ENCODE measurements around the gene SRR.
"Not testable (repeated sequence)": the region's sequence is repeated elsewhere in the genome, so short reads cannot be mapped to it uniquely, and the experiment has no call there.

Gene SRR

DNA sequence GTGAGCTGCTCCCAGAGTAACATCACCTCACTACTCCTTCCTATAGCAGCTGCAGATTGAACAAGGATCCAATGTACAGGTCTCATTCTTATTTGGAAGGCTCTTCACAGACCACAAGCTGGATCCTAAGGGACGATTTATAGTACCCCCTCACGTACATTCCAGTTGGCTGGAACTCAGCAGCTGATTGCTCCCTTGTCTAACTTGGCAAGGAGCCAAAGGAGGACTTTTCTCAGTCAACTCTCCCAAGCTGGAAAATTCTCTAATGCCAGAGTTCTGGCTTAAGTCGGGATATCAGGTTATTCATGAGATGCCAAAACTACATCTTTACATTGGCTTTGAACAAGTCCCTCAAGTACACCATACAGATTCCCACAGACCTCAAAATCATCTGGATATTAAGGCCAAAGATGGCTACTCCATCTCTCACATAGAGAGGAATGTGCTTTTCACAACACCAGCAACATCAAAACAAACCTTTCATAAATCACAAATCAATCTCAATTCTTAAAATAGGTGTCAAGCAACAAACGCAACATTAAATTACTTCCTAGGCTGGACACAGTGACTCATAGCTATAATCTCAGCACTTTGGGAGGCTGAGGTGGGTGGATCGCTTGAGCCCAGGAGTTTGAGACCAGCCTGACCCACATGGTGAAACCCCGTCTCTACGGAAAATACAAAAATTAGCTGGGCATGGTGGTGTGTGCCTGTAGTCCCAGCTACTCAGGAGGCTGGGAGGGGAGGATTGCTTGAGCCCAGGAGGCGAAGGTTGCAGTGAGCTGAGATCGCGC lies 39.5 kb upstream of the SRR start:
- ChIA-PET CTCF (interaction anchor here (0.7 to 7.6 kb wide), 15 partner anchors 11 to 208 kb away, joined by 3 to 70 read pairs (median 3); partner anchors contain the start of gene HIC1), POLR2A (interaction anchor here (0.7 to 1.5 kb wide), 4 partner anchors 10 to 529 kb away, joined by 3 to 8 read pairs (median 4); no protein-coding TSS in a partner anchor)
- no peak for DNase-seq (ENCODE audit: extremely low spot score)
- TF ChIP-seq CTCF (IDR thresholded peaks at IDR 0.05; ENCODE audit: control extremely low read depth, extremely low read depth, low read depth, missing control alignments) = no peak

- DNase-seq (ENCODE audit: extremely low spot score) = not testable (repeated sequence)
- POLR2A ChIA-PET = interaction anchor here (0.7 to 1.5 kb wide), 5 partner anchors 11 to 530 kb away, joined by 3 to 8 read pairs (median 3); no protein-coding TSS in a partner anchor
- CTCF ChIA-PET = interaction anchor here (0.8 to 7.6 kb wide), 9 partner anchors 8 to 209 kb away, joined by 3 to 70 read pairs (median 10); partner anchors contain the start of gene HIC1
Measured at GRCh38 chr17:2265166-2265565, 38.6 kb upstream of the SRR start.

DNA sequence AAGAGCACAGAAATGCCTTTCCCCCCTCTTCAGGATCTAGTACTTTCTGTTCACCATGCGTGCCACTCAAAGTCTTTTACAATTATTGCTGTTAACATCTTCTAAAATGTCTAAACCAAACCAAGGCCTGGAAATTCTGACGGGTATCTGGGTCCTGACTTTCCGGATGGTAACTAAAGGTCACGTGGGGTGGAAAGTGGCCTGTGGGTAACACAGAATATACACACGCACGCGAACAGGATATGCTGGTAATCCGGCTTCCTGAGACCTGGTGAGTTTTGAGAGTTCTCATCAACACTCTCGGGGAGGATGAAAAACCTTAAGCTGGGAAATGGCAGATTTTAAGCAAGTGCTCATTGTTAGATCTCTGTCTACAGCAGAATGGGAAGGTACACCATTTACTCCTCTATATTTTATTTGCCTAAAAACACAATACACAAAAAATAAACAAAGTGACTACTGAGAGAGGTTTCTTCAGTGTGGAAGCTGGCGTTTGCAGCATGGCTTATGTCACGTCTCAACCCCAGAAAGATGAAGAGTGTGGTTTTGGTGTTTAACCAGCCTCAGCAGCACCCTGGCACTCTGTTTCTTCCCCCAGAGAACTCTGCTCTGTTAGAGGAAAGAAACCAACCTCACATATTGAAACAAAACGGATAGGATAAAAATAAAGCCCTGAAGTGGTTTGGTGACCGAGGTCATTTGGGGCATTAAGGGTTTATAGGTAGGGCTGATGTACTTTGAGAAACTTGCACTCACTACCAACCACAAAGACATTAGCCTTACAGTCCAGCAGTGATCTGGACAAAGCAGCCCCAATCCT lies 37.5 kb upstream of the SRR start:
- no peak for TF ChIP-seq CTCF (IDR thresholded peaks at IDR 0.05; ENCODE audit: control extremely low read depth, extremely low read depth, low read depth, missing control alignments)
- CTCF ChIA-PET = interaction anchor here (1.1 to 7.6 kb wide), 6 partner anchors 9 to 210 kb away, joined by 3 to 70 read pairs (median 17); partner anchors contain the start of gene HIC1
- peak; percentile 55 for DNase-seq (ENCODE audit: extremely low spot score)
- POLR2A ChIA-PET = interaction anchor here (1.1 to 1.2 kb wide), 2 partner anchors 30 to 179 kb away, joined by 3 read pairs; no protein-coding TSS in a partner anchor

DNA sequence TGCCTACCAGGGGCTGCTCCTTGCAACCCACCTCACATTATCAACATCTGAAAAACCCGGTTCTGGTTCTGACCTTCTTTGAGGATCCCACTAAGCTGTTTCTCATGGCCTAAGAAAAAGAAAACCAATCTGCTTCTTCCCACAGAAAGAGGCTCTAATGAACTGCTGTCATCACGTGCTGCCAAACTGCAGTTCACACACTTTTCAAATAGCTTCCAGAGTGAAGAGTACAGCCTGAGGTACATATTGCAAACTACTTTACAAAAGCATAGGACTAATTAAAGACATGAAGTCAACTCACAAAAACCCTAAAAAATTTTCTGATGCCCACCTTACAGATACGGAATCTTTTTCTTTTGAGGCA lies 36.9 kb upstream of the SRR start:
- CTCF ChIA-PET = interaction anchor here (1.1 to 7.6 kb wide), 6 partner anchors 9 to 211 kb away, joined by 3 to 70 read pairs (median 17); partner anchors contain the start of gene HIC1
- DNase-seq (ENCODE audit: extremely low spot score) = no peak
- POLR2A ChIA-PET = interaction anchor here (1.2 kb wide), 1 partner anchor 180 kb away, joined by 3 read pairs; no protein-coding TSS in a partner anchor
- TF ChIP-seq CTCF (IDR thresholded peaks at IDR 0.05; ENCODE audit: control extremely low read depth, extremely low read depth, low read depth, missing control alignments) = no peak

GRCh38 chr17:2267354-2267753 lies 36.4 kb upstream of the SRR start:
- no peak for DNase-seq (ENCODE audit: extremely low spot score)
- CTCF ChIA-PET = interaction anchor here (1.5 to 7.6 kb wide), 6 partner anchors 10 to 211 kb away, joined by 3 to 70 read pairs (median 17); partner anchors contain the start of gene HIC1
- TF ChIP-seq CTCF (IDR thresholded peaks at IDR 0.05; ENCODE audit: control extremely low read depth, extremely low read depth, low read depth, missing control alignments) = no peak
- POLR2A ChIA-PET = interaction anchor here (0.8 to 1.2 kb wide), 2 partner anchors 8 to 180 kb away, joined by 3 to 5 read pairs; no protein-coding TSS in a partner anchor

DNA sequence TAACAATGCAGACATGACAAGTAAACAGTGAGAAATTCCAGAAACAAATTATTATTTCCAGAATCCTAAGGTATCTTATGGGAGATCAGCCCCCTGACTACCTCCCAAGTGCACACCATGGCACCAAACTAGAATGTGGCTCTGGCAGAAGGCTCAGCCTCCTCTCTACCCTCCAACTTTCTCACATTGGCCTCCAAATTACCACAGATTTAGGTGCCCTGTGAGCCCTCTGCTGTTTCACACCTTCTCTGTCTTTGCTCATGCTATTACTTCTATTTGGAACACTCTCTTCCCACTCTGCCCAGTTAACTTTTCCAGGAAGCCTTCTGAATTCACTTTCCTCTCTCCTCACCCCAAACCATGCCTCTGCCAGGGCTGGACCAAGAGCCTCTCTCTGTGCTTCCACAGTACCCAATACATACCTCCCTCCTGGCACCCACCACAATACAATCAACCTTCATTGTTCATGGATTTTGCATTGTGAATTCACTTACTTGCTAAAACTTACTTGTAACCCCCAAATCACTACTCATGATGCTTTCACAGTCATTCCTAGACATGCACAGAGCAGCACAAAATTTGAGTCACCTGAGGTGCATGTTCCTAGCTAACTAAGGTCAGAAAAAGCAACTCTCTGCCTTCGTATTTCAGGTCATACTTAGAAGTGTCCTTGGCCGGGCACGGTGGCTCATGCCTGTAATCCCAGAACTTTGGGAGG lies 31.6 kb upstream of the SRR start:
- no peak for TF ChIP-seq CTCF (IDR thresholded peaks at IDR 0.05; ENCODE audit: control extremely low read depth, extremely low read depth, low read depth, missing control alignments)
- ChIA-PET CTCF (interaction anchor here (1.2 to 1.3 kb wide), 2 partner anchors 12 to 115 kb away, joined by 3 read pairs; no protein-coding TSS in a partner anchor), POLR2A (no interaction called here)
- no peak for DNase-seq (ENCODE audit: extremely low spot score)

Data from GM10248 (cell line).